Mesenchymal stem cell (in vitro differentiated cells and primary cell): Measurements from ENCODE around the gene USP3.

Source experiments
- DNase-seq: peaks from one replicate; pipeline ENCODE4 v3.0.0-alpha.2; 2013
- H2AFZ ChIP-seq: one replicate; pipeline ENCODE4 v1.6.1; 2013; ENCODE audit warnings: low read depth, mild to moderate bottlenecking, control low read depth, inconsistent platforms, low read length, moderate library complexity
- H2AK5ac ChIP-seq: 2 replicates; pipeline ENCODE4 v1.6.1; 2013; ENCODE audit warnings: low read length, moderate library complexity, mild to moderate bottlenecking, inconsistent platforms; ENCODE audit not compliant: severe bottlenecking
- H2BK120ac ChIP-seq: one replicate; pipeline ENCODE4 v1.6.1; 2013; ENCODE audit warnings: low read depth, mild to moderate bottlenecking, inconsistent platforms, low read length, moderate library complexity
- H2BK12ac ChIP-seq, 2 experiments: one replicate each; pipeline ENCODE4 v1.6.1; 2013; ENCODE audit warnings: inconsistent platforms in 2 of 2, low read length in 2 of 2, mild to moderate bottlenecking in 2 of 2, moderate library complexity in 2 of 2, control low read depth in 1 of 2
- H2BK15ac ChIP-seq: one replicate; pipeline ENCODE4 v1.6.1; 2013; ENCODE audit warnings: mild to moderate bottlenecking, low read depth, inconsistent platforms; ENCODE audit not compliant: poor library complexity, severe bottlenecking
- H2BK5ac ChIP-seq: 2 replicates; pipeline ENCODE4 v1.6.1; 2013; ENCODE audit warnings: low read depth, mild to moderate bottlenecking, low read length, control low read depth, inconsistent platforms; ENCODE audit not compliant: poor library complexity, severe bottlenecking
- H3K14ac ChIP-seq, 2 experiments: one replicate each; pipeline ENCODE4 v1.6.1; 2013; ENCODE audit warnings: inconsistent platforms in 2 of 2, low read length in 2 of 2, control low read depth in 1 of 2, mild to moderate bottlenecking in 1 of 2, moderate library complexity in 1 of 2
- H3K18ac ChIP-seq, 2 experiments: one replicate each; pipeline ENCODE4 v1.6.1; 2013; ENCODE audit warnings: inconsistent platforms in 2 of 2, low read length in 2 of 2, control low read depth in 1 of 2, low read depth in 1 of 2, mild to moderate bottlenecking in 1 of 2
- H3K23ac ChIP-seq, 2 experiments: one replicate each; pipeline ENCODE4 v1.6.1; 2013; ENCODE audit warnings: inconsistent platforms in 2 of 2, low read length in 2 of 2, mild to moderate bottlenecking in 2 of 2, moderate library complexity in 2 of 2, control low read depth in 1 of 2
- H3K27ac ChIP-seq: 2 replicates; pipeline ENCODE4 v1.5.1; 2013; ENCODE audit warnings: mild to moderate bottlenecking, moderate library complexity, low read length, control low read depth, inconsistent platforms; ENCODE audit not compliant: poor library complexity, severe bottlenecking
- H3K27me3 ChIP-seq, 2 experiments: 2 replicates each; pipeline versions ENCODE4 v1.6.1 to v1.7.0; 2013; ENCODE audit warnings: low read length in 2 of 2, mild to moderate bottlenecking in 2 of 2, moderate library complexity in 2 of 2, control low read depth in 1 of 2, inconsistent platforms in 1 of 2; ENCODE audit not compliant: control insufficient read depth in 1 of 2, insufficient read depth in 1 of 2
- H3K36me3 ChIP-seq, 2 experiments: 2 replicates each; pipeline versions ENCODE4 v1.6.1 to v1.7.0; 2013; ENCODE audit warnings: low read length in 2 of 2, control low read depth in 1 of 2, inconsistent platforms in 1 of 2, low read depth in 1 of 2, mild to moderate bottlenecking in 1 of 2; ENCODE audit not compliant: insufficient read depth in 2 of 2, control insufficient read depth in 1 of 2
- H3K4ac ChIP-seq, 2 experiments: one replicate each; pipeline ENCODE4 v1.6.1; 2013; ENCODE audit warnings: inconsistent platforms in 2 of 2, low read length in 2 of 2, mild to moderate bottlenecking in 2 of 2, moderate library complexity in 2 of 2, control low read depth in 1 of 2, low read depth in 1 of 2
- H3K4me1 ChIP-seq: 2 replicates; pipeline ENCODE4 v1.6.1; 2013; ENCODE audit warnings: low read depth, low read length, control low read depth; ENCODE audit not compliant: control insufficient read depth, insufficient read depth
- H3K4me2 ChIP-seq: 2 replicates; pipeline ENCODE4 v1.6.1; 2013; ENCODE audit warnings: low read length, mild to moderate bottlenecking, inconsistent platforms; ENCODE audit not compliant: poor library complexity, severe bottlenecking
- H3K4me3 ChIP-seq, 2 experiments: 2 replicates each; pipeline versions ENCODE4 v1.5.1 to v1.7.0; 2013; ENCODE audit warnings: low read length in 2 of 2, mild to moderate bottlenecking in 2 of 2, control low read depth in 1 of 2, low read depth in 1 of 2; ENCODE audit not compliant: insufficient read depth in 1 of 2
- H3K79me1 ChIP-seq: replicated peaks from 2 replicates; pipeline ENCODE4 v1.6.1; 2013; ENCODE audit warnings: mild to moderate bottlenecking, control low read depth, low read length, inconsistent platforms; ENCODE audit not compliant: poor library complexity, severe bottlenecking
- H3K9ac ChIP-seq: 2 replicates; pipeline ENCODE4 v1.7.0; 2013; ENCODE audit warnings: mild to moderate bottlenecking, low read length, moderate library complexity
- H3K9me3 ChIP-seq: 2 replicates; pipeline ENCODE4 v1.7.0; 2013; ENCODE audit warnings: mild to moderate bottlenecking, low read length; ENCODE audit not compliant: control insufficient read depth
- H4K8ac ChIP-seq: one replicate; pipeline ENCODE4 v1.6.1; 2013; ENCODE audit warnings: inconsistent platforms, mild to moderate bottlenecking, low read length, moderate library complexity
- H4K91ac ChIP-seq: one replicate; pipeline ENCODE4 v1.6.1; 2013; ENCODE audit warnings: mild to moderate bottlenecking, low read length, inconsistent platforms
- WGBS: methylation state at CpG from one replicate; pipeline ENCODE4 v1.1.7; 2013; ENCODE audit warnings: mixed read lengths; 5-methylcytosine and 5-hydroxymethylcytosine counted together

Gene USP3

DNA sequence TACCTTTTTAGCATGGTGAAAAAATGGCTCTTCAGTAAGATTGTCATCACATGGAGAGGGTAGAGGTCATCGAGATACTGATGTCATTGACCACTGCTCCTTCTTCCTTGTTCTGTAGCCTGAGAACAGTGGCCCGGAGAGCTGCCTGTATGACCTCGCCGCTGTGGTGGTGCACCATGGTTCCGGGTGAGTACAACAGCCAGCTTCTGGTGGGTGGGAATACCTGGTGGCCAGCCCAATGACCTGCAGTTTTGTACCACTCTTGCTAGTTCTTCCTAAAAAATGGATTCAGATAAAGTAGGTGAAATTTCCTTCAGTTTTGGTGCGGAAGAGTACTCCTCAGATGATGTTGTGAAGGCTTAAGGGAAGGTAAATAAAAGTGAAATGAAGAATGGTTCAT, 84.4 kb downstream of the USP3 start:
- over 99% methylated on average over 6 of the region's 6 CpGs for WGBS
- Histone ChIP-seq H3K4ac (no peak overlapping the region), H2BK5ac (no peak overlapping the region), H3K79me1 (peaks cover 13% of the 10 kb centered on the region), H4K8ac (no peak overlapping the region), H3K4me1 (no peaks in the 10 kb centered on the region), H3K4me2 (no peak overlapping the region), H3K9ac (no peak overlapping the region), H3K18ac (no peak overlapping the region), H2BK15ac (no peak overlapping the region), H3K27me3 (no peaks in the 10 kb centered on the region), H3K4me3 (no peak overlapping the region), H2BK12ac (peak overlapping the region in 1 of 2 experiments; percentile 54), H3K14ac (no peak overlapping the region), H2AFZ (no peak overlapping the region), H3K23ac (no peak overlapping the region), H3K36me3 (peaks cover 18 to 89% of the 10 kb centered on the region in 2 experiments), H2BK120ac (no peak overlapping the region), H2AK5ac (no peak overlapping the region), H3K9me3 (peaks cover 3% of the 10 kb centered on the region), H4K91ac (no peak overlapping the region), H3K27ac (no peak overlapping the region)
- no peak for DNase-seq

GRCh38 chr15:63593705-63594671, 89.6 kb downstream of the USP3 start:
- Histone ChIP-seq H3K9ac (no peak overlapping the region), H2BK15ac (no peak overlapping the region), H4K91ac (no peak overlapping the region), H2BK120ac (no peak overlapping the region), H3K4me1 (peaks cover 3% of the 10 kb centered on the region), H3K27ac (no peak overlapping the region), H3K23ac (no peak overlapping the region), H3K14ac (no peak overlapping the region), H2BK5ac (no peak overlapping the region), H3K4me3 (no peak overlapping the region), H3K79me1 (peaks cover 5% of the 10 kb centered on the region), H3K4me2 (no peak overlapping the region), H2AK5ac (no peak overlapping the region), H3K18ac (no peak overlapping the region), H4K8ac (no peak overlapping the region), H3K27me3 (no peaks in the 10 kb centered on the region), H2BK12ac (no peak overlapping the region), H3K36me3 (peaks cover 25 to 51% of the 10 kb centered on the region in 2 experiments), H3K9me3 (no peaks in the 10 kb centered on the region), H2AFZ (no peak overlapping the region), H3K4ac (no peak overlapping the region)
- no peak for DNase-seq
- 91% methylated on average over 7 of the region's 9 CpGs for WGBS

DNA sequence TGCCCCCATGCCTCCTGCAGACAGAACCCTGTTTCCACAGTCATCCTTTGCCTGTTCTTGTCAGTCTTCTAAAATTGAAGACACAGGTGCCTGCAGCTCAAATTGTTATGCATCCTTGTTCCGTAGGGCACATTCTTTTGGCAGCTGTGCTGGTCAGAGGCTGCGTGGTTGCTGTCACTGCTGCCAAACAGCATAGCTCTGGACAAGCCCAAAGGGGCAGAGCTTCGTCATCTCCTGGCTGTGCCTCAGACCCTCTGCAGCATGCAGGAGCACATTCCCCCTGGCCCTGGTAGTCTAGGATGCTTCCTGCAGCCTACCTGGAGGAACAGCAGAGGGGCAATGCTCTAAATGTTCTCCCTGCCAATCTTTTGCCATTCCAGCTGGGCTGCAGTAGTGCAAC, 90.7 kb downstream of the USP3 start:
- H3K4me2 ChIP-seq: no peak overlapping the region
- H3K27ac ChIP-seq: no peak overlapping the region

DNA sequence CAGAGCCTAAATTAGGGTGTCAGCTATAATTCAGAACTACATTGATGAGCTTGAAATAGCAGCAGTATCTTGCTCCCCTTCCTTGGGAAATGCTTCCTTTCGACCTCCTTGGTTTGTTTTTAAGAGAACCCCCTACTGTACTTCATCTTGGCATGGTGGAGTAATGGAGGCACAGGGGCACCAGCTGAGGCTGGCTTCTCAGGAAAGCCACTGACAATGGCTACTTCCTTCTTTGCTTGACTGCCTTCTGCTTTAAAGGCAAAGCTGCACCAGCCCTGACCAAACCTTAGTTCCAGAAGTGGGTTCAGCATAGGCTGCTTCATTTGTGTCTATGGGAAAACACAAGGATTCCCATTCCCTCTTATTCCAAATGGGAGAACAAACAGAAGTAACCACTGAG, 91.3 kb downstream of the USP3 start:
- no peak for DNase-seq
- no peak overlapping the region for H3K4ac ChIP-seq
- H2BK12ac ChIP-seq: no peak overlapping the region
- H2BK5ac ChIP-seq: no peak overlapping the region
- H2BK120ac ChIP-seq: no peak overlapping the region
- no peak overlapping the region for H2AK5ac ChIP-seq
- H3K27me3 ChIP-seq: no peaks in the 10 kb centered on the region
- no peak overlapping the region for H3K9ac ChIP-seq
- no peak overlapping the region for H3K18ac ChIP-seq
- H4K8ac ChIP-seq: no peak overlapping the region
- no peak overlapping the region for H3K4me3 ChIP-seq
- H3K9me3 ChIP-seq: no peaks in the 10 kb centered on the region
- H2BK15ac ChIP-seq: no peak overlapping the region
- H4K91ac ChIP-seq: no peak overlapping the region
- H3K4me2 ChIP-seq: no peak overlapping the region
- H3K27ac ChIP-seq: no peak overlapping the region
- H3K14ac ChIP-seq: no peak overlapping the region
- H3K23ac ChIP-seq: no peak overlapping the region
- no peak overlapping the region for H2AFZ ChIP-seq
- peaks cover 20 to 34% of the 10 kb centered on the region in 2 experiments for H3K36me3 ChIP-seq
- H3K79me1 ChIP-seq: peaks cover 3% of the 10 kb centered on the region
- H3K4me1 ChIP-seq: peaks cover 15% of the 10 kb centered on the region
- WGBS: 92% methylated on average over 1 of the region's 1 CpG

More for the DNA sequence above, 90.7 kb downstream of the USP3 start:
- 85% methylated on average over 3 of the region's 3 CpGs for WGBS
- Histone ChIP-seq H3K4me3 (no peak overlapping the region), H3K4me1 (peaks cover 10% of the 10 kb centered on the region), H3K79me1 (peaks cover 3% of the 10 kb centered on the region), H3K9me3 (no peaks in the 10 kb centered on the region), H2BK120ac (no peak overlapping the region), H3K9ac (no peak overlapping the region), H2BK12ac (no peak overlapping the region), H3K36me3 (peaks cover 24 to 40% of the 10 kb centered on the region in 2 experiments), H4K8ac (no peak overlapping the region), H4K91ac (no peak overlapping the region), H3K4ac (no peak overlapping the region), H3K27me3 (no peaks in the 10 kb centered on the region), H2AFZ (no peak overlapping the region), H3K18ac (no peak overlapping the region), H2BK5ac (no peak overlapping the region), H2AK5ac (no peak overlapping the region), H3K23ac (no peak overlapping the region), H3K14ac (no peak overlapping the region), H2BK15ac (no peak overlapping the region)
- DNase-seq: no peak
